ENCODE data around the gene UAP1L1. TPM values are rescaled to one million over a fixed set of nuclear protein-coding genes. Genes with fewer than 3 reads are reported as not detected.

The UAP1L1 gene
- total and polyA plus RNA-seq, 9 of the 15 experiments (the other 6 are each of a cell fraction or from before 2014, with no cell fraction given): 0.20 to 8.6 (median 3.7) TPM

DNA sequence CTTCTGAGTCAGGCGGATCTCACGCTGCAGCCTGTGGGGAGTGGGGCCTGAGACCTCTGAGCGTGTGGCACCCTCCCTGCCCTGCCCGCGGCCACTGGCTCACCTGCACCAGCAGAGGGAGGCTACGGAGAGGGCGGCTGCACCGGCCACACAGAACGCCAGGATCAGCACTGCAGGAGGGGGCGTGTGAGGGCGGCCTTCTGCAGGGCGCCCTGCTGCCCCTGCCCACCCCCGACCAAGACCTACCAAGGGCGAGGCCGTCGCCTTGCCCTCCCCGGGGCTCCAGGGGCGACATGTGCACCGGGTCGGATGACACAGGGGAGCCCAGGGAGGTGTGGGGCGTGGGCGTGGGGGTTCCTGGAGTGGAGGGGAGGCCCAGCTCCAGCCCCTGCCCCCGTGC is 36.7 kb upstream of the UAP1L1 start:
- intact Hi-C loops (cut with micrococcal nuclease): no loop called here
- Histone ChIP-seq H3K27ac (ENCODE audit: extremely low read depth, low read depth, low read length) (no peak overlapping the region), H3K9me3 (replicated peaks; ENCODE audit: control insufficient read depth, insufficient read depth, low read depth, low read length) (no peaks in the 10 kb centered on the region), H2AFZ (ENCODE audit: low read depth, low read length) (no peak overlapping the region), H3K9ac (ENCODE audit: insufficient read depth in 1 of 2, low read depth in 2 of 2, low read length in 2 of 2) (peak overlapping the region in 1 of 2 experiments; percentile 35; a peak in 2 of 4 replicates), H3K79me2 (ENCODE audit: control insufficient read depth, insufficient read depth, low read length) (no peaks in the 10 kb centered on the region), H3K27me3 (ENCODE audit: control insufficient read depth in 2 of 2, insufficient read depth in 2 of 2, low read length in 2 of 2) (peaks cover 7 to 45% of the 10 kb centered on the region in 2 experiments; a peak in 4 of 5 replicates), H3K4me1 (replicated peaks in 1 of 2; ENCODE audit: control insufficient read depth in 2 of 2, insufficient read depth in 2 of 2, low read length in 2 of 2) (peaks cover 0 to 76% of the 10 kb centered on the region in 2 experiments; a peak in 4 of 5 replicates), H3K36me3 (ENCODE audit: control insufficient read depth, insufficient read depth, low read length) (no peaks in the 10 kb centered on the region), H3K9me1 (ENCODE audit: control insufficient read depth, insufficient read depth, low read length) (no peaks in the 10 kb centered on the region), H3K4me2 (ENCODE audit: insufficient read depth, low read length) (no peak overlapping the region), H3K4me3 (no peak overlapping the region), H4K20me1 (replicated peaks; ENCODE audit: control insufficient read depth, insufficient read depth, low read length) (peaks cover 12% of the 10 kb centered on the region; the same call in 1 of the 2 replicates)
- ChIA-PET CTCF (ENCODE audit: low intra/inter-chr PET ratio) (no interaction called here), POLR2A (interaction anchor here (0.6 kb wide), 1 partner anchor 46 kb away, joined by 3 read pairs; the partner anchor contains the start of gene MAN1B1)
- in situ Hi-C loops (cut with MboI): no loop called here
- no peak; the same call in 2 of the 3 replicates for ATAC-seq
- FAIRE-seq: no peak
- TF ChIP-seq, protein P1, sequence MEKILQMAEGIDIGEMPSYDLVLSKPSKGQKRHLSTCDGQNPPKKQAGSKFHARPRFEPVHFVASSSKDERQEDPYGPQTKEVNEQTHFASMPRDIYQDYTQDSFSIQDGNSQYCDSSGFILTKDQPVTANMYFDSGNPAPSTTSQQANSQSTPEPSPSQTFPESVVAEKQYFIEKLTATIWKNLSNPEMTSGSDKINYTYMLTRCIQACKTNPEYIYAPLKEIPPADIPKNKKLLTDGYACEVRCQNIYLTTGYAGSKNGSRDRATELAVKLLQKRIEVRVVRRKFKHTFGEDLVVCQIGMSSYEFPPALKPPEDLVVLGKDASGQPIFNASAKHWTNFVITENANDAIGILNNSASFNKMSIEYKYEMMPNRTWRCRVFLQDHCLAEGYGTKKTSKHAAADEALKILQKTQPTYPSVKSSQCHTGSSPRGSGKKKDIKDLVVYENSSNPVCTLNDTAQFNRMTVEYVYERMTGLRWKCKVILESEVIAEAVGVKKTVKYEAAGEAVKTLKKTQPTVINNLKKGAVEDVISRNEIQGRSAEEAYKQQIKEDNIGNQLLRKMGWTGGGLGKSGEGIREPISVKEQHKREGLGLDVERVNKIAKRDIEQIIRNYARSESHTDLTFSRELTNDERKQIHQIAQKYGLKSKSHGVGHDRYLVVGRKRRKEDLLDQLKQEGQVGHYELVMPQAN (IDR thresholded peaks at IDR 0.05; ENCODE audit: borderline replicate concordance): no peak
- TF ChIP-seq NCOA2 (IDR thresholded peaks at IDR 0.05; ENCODE audit: partially characterized antibody in 2 of 2) (no peak), SRSF1 (IDR thresholded peaks at IDR 0.05; ENCODE audit: low read depth, low read length) (no peak), EGR1 (conservative IDR thresholded peaks at IDR 0.05) (peak; percentile 72), FOXK2 (conservative IDR thresholded peaks at IDR 0.05 in 1 of 2, IDR thresholded peaks at IDR 0.05 in 1 of 2; ENCODE audit: low read depth in 2 of 2) (no peak), MYBL2 (IDR thresholded peaks at IDR 0.05; ENCODE audit: low read depth) (no peak), MYBL2 (CRISPR knock-in tag; IDR thresholded peaks at IDR 0.05; ENCODE audit: borderline replicate concordance) (no peak), HNRNPL (IDR thresholded peaks at IDR 0.05; ENCODE audit: low read depth, low read length) (peak; percentile 69; the same call in 1 of the 2 replicates), POLR2G (IDR thresholded peaks at IDR 0.05; ENCODE audit: low read depth, low read length) (no peak), MIER1 (IDR thresholded peaks at IDR 0.05; ENCODE audit: low read depth) (no peak)
- TF ChIP-seq, protein P2, sequence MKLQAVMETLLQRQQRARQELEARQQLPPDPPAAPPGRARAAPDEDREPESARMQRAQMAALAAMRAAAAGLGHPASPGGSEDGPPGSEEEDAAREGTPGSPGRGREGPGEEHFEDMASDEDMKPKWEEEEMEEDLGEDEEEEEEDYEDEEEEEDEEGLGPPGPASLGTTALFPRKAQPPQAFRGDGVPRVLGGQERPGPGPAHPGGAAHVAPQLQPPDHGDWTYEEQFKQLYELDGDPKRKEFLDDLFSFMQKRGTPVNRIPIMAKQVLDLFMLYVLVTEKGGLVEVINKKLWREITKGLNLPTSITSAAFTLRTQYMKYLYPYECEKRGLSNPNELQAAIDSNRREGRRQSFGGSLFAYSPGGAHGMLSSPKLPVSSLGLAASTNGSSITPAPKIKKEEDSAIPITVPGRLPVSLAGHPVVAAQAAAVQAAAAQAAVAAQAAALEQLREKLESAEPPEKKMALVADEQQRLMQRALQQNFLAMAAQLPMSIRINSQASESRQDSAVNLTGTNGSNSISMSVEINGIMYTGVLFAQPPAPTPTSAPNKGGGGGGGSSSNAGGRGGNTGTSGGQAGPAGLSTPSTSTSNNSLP (IDR thresholded peaks at IDR 0.05; ENCODE audit: borderline replicate concordance, low read depth, low read length): no peak
- peak in 1 of 4 experiments; percentile 25 for DNase-seq (ENCODE audit: extremely low read depth in 1 of 4, low spot score in 3 of 4)
- 21% methylated on average over 20 of the region's 23 CpGs for WGBS (ENCODE audit: insufficient coverage, low coverage, missing lambda C conversion rate)
- BruUV-seq (replicated peaks): no TSS peak

Data from K562 (cell line).